Measurements from ENCODE around the gene CHI3L2. TPM values are rescaled to one million over a fixed set of nuclear protein-coding genes. Genes with fewer than 3 reads are reported as not detected.

CHI3L2 gene
- total RNA-seq, 1 experiment from 2014 or later: 0.61 TPM

GRCh38 chr1:111227851-111228747 is 586 bp downstream of the CHI3L2 start:
- no peaks in the 10 kb centered on the region for H3K36me3 Mint-ChIP-seq
- H3K4me3 Mint-ChIP-seq: no peak overlapping the region
- H3K9me3 Mint-ChIP-seq: peaks cover 10% of the 10 kb centered on the region; the same call in 1 of the 2 replicates
- H3K27me3 Mint-ChIP-seq (ENCODE audit: low read depth): peaks cover 4% of the 10 kb centered on the region
- no peak for TF ChIP-seq ZNF512 (CRISPR knock-in tag; IDR thresholded peaks at IDR 0.05; ENCODE audit: borderline replicate concordance)
- TF ChIP-seq TCF7 (CRISPR knock-in tag; IDR thresholded peaks at IDR 0.05; ENCODE audit: low read depth): no peak
- TF ChIP-seq ZNF396 (CRISPR knock-in tag; IDR thresholded peaks at IDR 0.05; ENCODE audit: borderline replicate concordance): no peak
- TF ChIP-seq, protein P1, sequence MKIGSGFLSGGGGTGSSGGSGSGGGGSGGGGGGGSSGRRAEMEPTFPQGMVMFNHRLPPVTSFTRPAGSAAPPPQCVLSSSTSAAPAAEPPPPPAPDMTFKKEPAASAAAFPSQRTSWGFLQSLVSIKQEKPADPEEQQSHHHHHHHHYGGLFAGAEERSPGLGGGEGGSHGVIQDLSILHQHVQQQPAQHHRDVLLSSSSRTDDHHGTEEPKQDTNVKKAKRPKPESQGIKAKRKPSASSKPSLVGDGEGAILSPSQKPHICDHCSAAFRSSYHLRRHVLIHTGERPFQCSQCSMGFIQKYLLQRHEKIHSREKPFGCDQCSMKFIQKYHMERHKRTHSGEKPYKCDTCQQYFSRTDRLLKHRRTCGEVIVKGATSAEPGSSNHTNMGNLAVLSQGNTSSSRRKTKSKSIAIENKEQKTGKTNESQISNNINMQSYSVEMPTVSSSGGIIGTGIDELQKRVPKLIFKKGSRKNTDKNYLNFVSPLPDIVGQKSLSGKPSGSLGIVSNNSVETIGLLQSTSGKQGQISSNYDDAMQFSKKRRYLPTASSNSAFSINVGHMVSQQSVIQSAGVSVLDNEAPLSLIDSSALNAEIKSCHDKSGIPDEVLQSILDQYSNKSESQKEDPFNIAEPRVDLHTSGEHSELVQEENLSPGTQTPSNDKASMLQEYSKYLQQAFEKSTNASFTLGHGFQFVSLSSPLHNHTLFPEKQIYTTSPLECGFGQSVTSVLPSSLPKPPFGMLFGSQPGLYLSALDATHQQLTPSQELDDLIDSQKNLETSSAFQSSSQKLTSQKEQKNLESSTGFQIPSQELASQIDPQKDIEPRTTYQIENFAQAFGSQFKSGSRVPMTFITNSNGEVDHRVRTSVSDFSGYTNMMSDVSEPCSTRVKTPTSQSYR (CRISPR knock-in tag; IDR thresholded peaks at IDR 0.05): no peak
- no peak for TF ChIP-seq STAT6 (CRISPR knock-in tag; conservative IDR thresholded peaks at IDR 0.05; ENCODE audit: low read depth)
- no peak for TF ChIP-seq ZMAT4 (CRISPR knock-in tag; IDR thresholded peaks at IDR 0.05)
- TF ChIP-seq ESRRA (CRISPR knock-in tag; IDR thresholded peaks at IDR 0.05; ENCODE audit: borderline replicate concordance): no peak
- TF ChIP-seq, protein P2, sequence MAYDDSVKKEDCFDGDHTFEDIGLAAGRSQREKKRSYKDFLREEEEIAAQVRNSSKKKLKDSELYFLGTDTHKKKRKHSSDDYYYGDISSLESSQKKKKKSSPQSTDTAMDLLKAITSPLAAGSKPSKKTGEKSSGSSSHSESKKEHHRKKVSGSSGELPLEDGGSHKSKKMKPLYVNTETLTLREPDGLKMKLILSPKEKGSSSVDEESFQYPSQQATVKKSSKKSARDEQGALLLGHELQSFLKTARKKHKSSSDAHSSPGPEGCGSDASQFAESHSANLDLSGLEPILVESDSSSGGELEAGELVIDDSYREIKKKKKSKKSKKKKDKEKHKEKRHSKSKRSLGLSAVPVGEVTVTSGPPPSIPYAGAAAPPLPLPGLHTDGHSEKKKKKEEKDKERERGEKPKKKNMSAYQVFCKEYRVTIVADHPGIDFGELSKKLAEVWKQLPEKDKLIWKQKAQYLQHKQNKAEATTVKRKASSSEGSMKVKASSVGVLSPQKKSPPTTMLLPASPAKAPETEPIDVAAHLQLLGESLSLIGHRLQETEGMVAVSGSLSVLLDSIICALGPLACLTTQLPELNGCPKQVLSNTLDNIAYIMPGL (CRISPR knock-in tag; IDR thresholded peaks at IDR 0.05): no peak
- TF ChIP-seq ELF4 (CRISPR knock-in tag; IDR thresholded peaks at IDR 0.05; ENCODE audit: low read depth): no peak
- TF ChIP-seq, protein P3, sequence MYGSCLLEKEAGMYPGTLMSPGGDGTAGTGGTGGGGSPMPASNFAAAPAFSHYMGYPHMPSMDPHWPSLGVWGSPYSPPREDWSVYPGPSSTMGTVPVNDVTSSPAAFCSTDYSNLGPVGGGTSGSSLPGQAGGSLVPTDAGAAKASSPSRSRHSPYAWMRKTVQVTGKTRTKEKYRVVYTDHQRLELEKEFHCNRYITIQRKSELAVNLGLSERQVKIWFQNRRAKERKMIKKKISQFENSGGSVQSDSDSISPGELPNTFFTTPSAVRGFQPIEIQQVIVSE (CRISPR knock-in tag; IDR thresholded peaks at IDR 0.05; ENCODE audit: borderline replicate concordance): no peak
- no peak for TF ChIP-seq ATF2 (CRISPR knock-in tag; IDR thresholded peaks at IDR 0.05; ENCODE audit: borderline replicate concordance, low read depth)
- TF ChIP-seq, protein P4, sequence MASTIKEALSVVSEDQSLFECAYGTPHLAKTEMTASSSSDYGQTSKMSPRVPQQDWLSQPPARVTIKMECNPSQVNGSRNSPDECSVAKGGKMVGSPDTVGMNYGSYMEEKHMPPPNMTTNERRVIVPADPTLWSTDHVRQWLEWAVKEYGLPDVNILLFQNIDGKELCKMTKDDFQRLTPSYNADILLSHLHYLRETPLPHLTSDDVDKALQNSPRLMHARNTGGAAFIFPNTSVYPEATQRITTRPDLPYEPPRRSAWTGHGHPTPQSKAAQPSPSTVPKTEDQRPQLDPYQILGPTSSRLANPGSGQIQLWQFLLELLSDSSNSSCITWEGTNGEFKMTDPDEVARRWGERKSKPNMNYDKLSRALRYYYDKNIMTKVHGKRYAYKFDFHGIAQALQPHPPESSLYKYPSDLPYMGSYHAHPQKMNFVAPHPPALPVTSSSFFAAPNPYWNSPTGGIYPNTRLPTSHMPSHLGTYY (CRISPR knock-in tag; IDR thresholded peaks at IDR 0.05): no peak
- no peak for TF ChIP-seq PRRX2 (CRISPR knock-in tag; IDR thresholded peaks at IDR 0.05)
- no peak overlapping the region for H3K27ac Mint-ChIP-seq
- no peak for ATAC-seq
- H3K4me1 Mint-ChIP-seq: peaks cover 13% of the 10 kb centered on the region
- DNase-seq (ENCODE audit: low spot score): no peak
- CTCF ChIA-PET: no interaction called here
- POLR2A ChIA-PET: no interaction called here

All from WTC11 (cell line).